Measurements from ENCODE around the gene SMYD3. TPM values are rescaled to one million over a fixed set of nuclear protein-coding genes. Genes with fewer than 3 reads are reported as not detected.

SMYD3 gene
- total and polyA plus RNA-seq, 9 of the 15 experiments (the other 6 are each of a cell fraction or from before 2014, with no cell fraction given) = 128 to 440 (median 197) TPM

DNA sequence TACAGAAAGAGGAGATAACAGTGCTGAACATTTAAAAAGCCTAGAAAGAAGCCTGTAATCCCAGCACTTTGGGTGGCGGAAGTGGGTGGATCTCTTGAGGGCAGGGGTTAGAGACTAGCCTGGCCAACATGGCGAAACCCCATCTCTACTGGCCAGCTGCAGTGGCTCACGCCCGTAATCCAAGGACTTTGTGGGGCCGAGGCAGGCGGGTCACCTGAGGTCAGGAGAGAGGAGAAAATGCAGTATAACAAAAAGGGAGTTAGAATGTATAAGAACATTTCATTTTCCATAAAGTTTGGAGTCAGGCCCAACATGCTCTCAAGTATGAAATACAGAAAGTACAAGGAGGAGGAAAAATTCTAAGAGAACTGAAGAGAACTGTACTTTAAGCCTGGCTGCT is 134.5 kb downstream of the SMYD3 start (continued):
- TF ChIP-seq TEAD1 (CRISPR knock-in tag; IDR thresholded peaks at IDR 0.05) = no peak
- TF ChIP-seq HSF4 (CRISPR knock-in tag; IDR thresholded peaks at IDR 0.05; ENCODE audit: borderline replicate concordance) = no peak
- no peak for TF ChIP-seq CBX3 (IDR thresholded peaks at IDR 0.05; ENCODE audit: borderline replicate concordance in 1 of 2, low read length in 2 of 2)
- no peak for TF ChIP-seq TAF1 (IDR thresholded peaks at IDR 0.05; ENCODE audit: control insufficient read depth, extremely low read depth, insufficient read depth, low read length, severe bottlenecking)
- peak; percentile 36; the same call in 1 of the 2 replicates for TF ChIP-seq DPF2 (IDR thresholded peaks at IDR 0.05)
- TF ChIP-seq, protein P1, sequence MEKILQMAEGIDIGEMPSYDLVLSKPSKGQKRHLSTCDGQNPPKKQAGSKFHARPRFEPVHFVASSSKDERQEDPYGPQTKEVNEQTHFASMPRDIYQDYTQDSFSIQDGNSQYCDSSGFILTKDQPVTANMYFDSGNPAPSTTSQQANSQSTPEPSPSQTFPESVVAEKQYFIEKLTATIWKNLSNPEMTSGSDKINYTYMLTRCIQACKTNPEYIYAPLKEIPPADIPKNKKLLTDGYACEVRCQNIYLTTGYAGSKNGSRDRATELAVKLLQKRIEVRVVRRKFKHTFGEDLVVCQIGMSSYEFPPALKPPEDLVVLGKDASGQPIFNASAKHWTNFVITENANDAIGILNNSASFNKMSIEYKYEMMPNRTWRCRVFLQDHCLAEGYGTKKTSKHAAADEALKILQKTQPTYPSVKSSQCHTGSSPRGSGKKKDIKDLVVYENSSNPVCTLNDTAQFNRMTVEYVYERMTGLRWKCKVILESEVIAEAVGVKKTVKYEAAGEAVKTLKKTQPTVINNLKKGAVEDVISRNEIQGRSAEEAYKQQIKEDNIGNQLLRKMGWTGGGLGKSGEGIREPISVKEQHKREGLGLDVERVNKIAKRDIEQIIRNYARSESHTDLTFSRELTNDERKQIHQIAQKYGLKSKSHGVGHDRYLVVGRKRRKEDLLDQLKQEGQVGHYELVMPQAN (IDR thresholded peaks at IDR 0.05; ENCODE audit: borderline replicate concordance) = no peak
- no peak for TF ChIP-seq CBFA2T2 (conservative IDR thresholded peaks at IDR 0.05)
- TF ChIP-seq ZNF175 (CRISPR knock-in tag; IDR thresholded peaks at IDR 0.05; ENCODE audit: low read depth) = peak; percentile 40; the same call in 1 of the 2 replicates
- TF ChIP-seq, protein P2, sequence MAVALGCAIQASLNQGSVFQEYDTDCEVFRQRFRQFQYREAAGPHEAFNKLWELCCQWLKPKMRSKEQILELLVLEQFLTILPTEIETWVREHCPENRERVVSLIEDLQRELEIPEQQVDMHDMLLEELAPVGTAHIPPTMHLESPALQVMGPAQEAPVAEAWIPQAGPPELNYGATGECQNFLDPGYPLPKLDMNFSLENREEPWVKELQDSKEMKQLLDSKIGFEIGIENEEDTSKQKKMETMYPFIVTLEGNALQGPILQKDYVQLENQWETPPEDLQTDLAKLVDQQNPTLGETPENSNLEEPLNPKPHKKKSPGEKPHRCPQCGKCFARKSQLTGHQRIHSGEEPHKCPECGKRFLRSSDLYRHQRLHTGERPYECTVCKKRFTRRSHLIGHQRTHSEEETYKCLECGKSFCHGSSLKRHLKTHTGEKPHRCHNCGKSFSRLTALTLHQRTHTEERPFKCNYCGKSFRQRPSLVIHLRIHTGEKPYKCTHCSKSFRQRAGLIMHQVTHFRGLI (CRISPR knock-in tag; IDR thresholded peaks at IDR 0.05) = no peak
- peak in 1 of 2 experiments; percentile 28; a peak in 1 of 4 replicates for TF ChIP-seq RCOR1 (IDR thresholded peaks at IDR 0.05; ENCODE audit: borderline replicate concordance in 1 of 2, low read depth in 2 of 2, low read length in 2 of 2)
- TF ChIP-seq PTTG1 (tag; IDR thresholded peaks at IDR 0.05; ENCODE audit: low read depth) = no peak
- TF ChIP-seq, protein P3, sequence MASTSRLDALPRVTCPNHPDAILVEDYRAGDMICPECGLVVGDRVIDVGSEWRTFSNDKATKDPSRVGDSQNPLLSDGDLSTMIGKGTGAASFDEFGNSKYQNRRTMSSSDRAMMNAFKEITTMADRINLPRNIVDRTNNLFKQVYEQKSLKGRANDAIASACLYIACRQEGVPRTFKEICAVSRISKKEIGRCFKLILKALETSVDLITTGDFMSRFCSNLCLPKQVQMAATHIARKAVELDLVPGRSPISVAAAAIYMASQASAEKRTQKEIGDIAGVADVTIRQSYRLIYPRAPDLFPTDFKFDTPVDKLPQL (IDR thresholded peaks at IDR 0.05; ENCODE audit: extremely low read depth, insufficient read length) = no peak
- no peak for TF ChIP-seq TGIF2 (CRISPR knock-in tag; IDR thresholded peaks at IDR 0.05)
- TF ChIP-seq, protein P4, sequence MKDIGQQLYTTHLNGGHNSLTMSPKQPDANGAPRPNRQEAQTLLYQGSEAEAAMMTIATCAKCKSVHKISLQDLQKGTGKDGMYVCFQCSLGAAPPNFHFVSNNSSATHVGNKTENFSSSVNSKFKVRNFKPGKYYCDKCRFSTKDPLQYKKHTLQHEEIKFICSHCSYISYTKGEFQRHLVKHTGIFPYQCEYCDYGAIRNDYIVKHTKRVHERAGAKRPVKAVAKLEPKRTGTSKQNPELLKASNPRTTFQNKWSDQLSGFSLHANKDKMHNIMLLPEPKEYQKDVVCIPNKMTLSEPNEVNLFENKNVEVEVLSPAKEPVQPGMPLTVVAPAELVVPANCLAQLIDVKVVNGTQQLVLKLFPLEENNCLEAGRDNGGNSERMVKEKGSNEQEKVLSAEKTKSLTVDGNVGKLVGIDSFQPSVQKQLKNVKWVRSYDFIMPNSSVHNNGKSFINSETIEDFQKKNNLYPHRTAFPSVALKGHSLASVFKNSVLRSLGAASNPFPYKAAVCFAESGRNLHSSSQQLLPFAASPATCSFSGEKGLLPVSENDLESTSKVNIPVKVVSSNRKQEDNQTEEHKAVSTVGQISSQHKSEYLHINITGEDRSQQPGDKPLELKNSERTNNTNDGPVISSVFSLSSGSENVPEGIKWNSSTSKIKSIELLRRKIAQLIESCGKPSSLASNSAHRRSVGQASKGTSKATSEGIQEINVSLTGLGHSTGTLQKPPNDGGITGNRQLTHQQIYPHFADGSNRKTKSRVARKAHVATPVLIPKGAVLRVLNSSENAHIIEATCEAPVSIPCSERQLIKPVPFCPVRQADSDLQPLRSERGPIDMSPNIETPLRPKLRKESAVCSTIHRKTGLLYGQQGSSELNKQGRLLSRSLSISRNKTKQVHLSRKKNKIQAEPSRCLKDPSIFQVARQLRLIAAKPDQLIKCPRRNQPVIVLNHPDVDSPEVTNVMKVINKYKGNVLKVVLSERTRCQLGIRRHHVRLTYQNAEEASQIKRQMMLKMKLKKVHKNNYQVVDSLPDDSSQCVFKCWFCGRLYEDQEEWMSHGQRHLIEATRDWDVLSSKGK (CRISPR knock-in tag; IDR thresholded peaks at IDR 0.05) = no peak
- TF ChIP-seq DIDO1 (tag; IDR thresholded peaks at IDR 0.05; ENCODE audit: low read depth) = 0 out of 2 replicates have a peak, but pooled peaks have one; percentile 35
- TF ChIP-seq NEUROD1 (IDR thresholded peaks at IDR 0.05; ENCODE audit: borderline replicate concordance, low read depth, low read length, partially characterized antibody) = no peak
- TF ChIP-seq, protein P5, sequence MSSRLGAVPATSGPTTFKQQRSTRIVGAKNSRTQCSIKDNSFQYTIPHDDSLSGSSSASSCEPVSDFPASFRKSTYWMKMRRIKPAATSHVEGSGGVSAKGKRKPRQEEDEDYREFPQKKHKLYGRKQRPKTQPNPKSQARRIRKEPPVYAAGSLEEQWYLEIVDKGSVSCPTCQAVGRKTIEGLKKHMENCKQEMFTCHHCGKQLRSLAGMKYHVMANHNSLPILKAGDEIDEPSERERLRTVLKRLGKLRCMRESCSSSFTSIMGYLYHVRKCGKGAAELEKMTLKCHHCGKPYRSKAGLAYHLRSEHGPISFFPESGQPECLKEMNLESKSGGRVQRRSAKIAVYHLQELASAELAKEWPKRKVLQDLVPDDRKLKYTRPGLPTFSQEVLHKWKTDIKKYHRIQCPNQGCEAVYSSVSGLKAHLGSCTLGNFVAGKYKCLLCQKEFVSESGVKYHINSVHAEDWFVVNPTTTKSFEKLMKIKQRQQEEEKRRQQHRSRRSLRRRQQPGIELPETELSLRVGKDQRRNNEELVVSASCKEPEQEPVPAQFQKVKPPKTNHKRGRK (tag; IDR thresholded peaks at IDR 0.05) = no peak
- TF ChIP-seq GTF2A2 (tag; IDR thresholded peaks at IDR 0.05) = no peak

Measured in K562 (cell line).